Activated CD4-positive, alpha-beta T cell treated with anti-CD3 and anti-CD28 coated beads, Interleukin-2, amount 10 ng/mL, durations not matched to agents 24 days and 14 days (primary cell): Measurements from ENCODE around the gene ZNF99. TPM values are rescaled to one million over a fixed set of nuclear protein-coding genes. Genes with fewer than 3 reads are reported as not detected.
"Not testable (repeated sequence)": the region's sequence is repeated elsewhere in the genome, so short reads cannot be mapped to it uniquely, and the experiment has no call there.

Source experiments
- DNase-seq: peaks from one replicate; pipeline ENCODE4 v3.0.0; 2022
- H3K27ac Mint-ChIP-seq: one replicate; pipeline ENCODE4 v1.8.0; 2022; ENCODE audit warnings: mild to moderate bottlenecking, mixed read lengths
- H3K27me3 Mint-ChIP-seq: one replicate; pipeline ENCODE4 v1.8.0; 2022; ENCODE audit warnings: mixed read lengths
- H3K36me3 Mint-ChIP-seq: one replicate; pipeline ENCODE4 v1.8.0; 2022; ENCODE audit warnings: low read depth, mild to moderate bottlenecking, mixed read lengths
- H3K4me1 Mint-ChIP-seq: one replicate; pipeline ENCODE4 v1.8.0; 2021; ENCODE audit warnings: mixed read lengths
- H3K4me3 Mint-ChIP-seq: one replicate; pipeline ENCODE4 v1.8.0; 2022; ENCODE audit warnings: mild to moderate bottlenecking, moderate library complexity, mixed read lengths
- H3K9me3 Mint-ChIP-seq: one replicate; pipeline ENCODE4 v1.8.0; 2021; ENCODE audit warnings: mixed read lengths
- intact Hi-C: fragments of 100-400 bp; cut with micrococcal nuclease; formaldehyde crosslinking; loops from one replicate; pipeline ENCODE4 v1.15.1; 2023
- total RNA-seq: library from RNA; stranded (reverse); gene quantifications from 2 replicates; pipeline ENCODE4 v1.2.3, GENCODE V29; 2022

Gene ZNF99
- not detected in 2 replicates for total RNA-seq

DNA sequence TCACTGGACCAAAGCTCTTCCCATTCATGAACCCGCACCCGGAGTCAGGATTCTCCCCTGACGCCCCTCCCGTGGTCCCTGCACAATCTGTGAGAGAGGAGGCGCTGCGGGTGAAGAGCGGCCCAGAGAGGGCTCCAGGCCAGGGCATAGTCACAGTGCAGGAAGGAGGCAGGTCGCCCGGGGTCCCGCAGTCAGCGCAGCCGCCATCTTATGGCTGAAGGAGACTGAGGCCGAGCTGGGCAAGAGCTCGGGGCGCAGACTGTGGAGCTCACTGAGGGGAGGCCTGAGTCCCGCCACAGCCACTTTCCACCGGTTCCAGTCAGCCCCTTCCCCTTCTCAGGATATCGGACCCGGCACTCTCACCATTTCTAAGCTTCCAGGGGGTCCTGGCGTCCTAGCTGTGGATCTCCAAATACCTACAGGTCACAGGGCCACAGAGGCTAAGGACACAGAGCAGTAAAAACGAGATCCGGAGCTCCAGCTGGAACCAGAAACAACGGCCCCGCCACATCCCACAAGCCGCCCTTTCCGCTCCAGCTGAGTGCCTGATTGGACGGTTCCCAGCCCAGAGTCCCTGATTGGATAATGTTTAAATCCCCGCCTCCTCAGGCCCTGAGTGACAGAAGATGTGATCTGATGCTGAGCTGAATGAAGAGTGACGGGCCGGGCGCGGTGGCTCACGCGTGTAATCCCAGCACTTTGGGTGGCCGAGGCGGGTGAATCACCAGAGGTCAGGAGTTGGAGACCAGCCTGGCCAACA lies at the start of gene ZNF99:
ZNF99 (minus strand) TSS at position 501 of the 760 bp plus-strand sequence; CDS start at position 366, 135 bp downstream.
- H3K4me3 Mint-ChIP-seq = no peak within 1 kb of the TSS
- H3K27me3 Mint-ChIP-seq = no peaks in the 10 kb centered on the region
- intact Hi-C loops = no loop called here
- H3K4me1 Mint-ChIP-seq = no peaks in the 10 kb centered on the region
- H3K27ac Mint-ChIP-seq = no peak within 1 kb of the TSS
- H3K36me3 Mint-ChIP-seq = no peaks in the 10 kb centered on the region
- DNase-seq = no peak
- H3K9me3 Mint-ChIP-seq = peaks cover 4% of the 10 kb centered on the region

DNA sequence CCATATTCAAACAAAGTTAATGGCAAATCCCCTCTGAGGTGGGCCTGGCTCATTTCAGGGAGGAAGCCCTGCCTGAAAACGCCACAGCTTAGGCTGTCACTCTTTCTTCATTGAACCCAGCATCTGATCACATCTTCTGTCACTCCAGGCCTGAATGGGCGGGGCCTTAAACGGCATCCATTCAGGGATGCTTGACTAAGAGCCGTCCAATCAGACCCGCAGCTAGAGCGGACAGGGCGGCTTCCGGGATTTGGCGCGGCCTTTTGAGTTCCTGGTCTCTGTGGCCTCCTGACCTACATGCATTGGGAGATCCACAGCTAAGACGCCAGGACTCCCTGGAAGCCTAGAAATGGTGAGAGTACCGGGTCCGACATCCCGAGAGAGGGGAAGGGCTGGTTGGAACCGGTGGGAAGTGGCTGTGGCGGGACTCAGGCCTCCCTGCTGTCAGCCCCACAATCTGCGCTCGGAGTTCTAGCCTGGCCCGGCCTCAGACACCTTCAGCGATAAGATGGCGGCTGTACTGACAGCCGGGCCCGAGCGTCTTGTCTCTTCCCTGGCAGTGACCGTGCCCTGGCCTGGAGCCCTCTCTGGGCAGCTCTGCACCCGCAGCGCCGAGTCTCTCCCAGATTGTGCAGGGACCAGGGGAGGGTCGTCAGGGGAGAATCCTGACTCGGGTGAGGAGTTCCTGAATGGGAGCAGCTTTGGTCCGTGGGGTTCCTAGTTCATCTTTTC lies 48.2 kb upstream of the ZNF99 start, which contains the start of gene ZNF723:
ZNF723 (plus strand) TSS at position 261 of the 732 bp plus-strand sequence; CDS start at position 350, 89 bp downstream.
- Mint-ChIP-seq H3K36me3 (no peaks in the 10 kb centered on the region), H3K27me3 (no peaks in the 10 kb centered on the region), H3K4me3 (no peak within 1 kb of the TSS), H3K9me3 (peaks cover 7% of the 10 kb centered on the region), H3K27ac (no peak within 1 kb of the TSS), H3K4me1 (no peaks in the 10 kb centered on the region)
- intact Hi-C loops = no loop called here
- DNase-seq = no peak

DNA sequence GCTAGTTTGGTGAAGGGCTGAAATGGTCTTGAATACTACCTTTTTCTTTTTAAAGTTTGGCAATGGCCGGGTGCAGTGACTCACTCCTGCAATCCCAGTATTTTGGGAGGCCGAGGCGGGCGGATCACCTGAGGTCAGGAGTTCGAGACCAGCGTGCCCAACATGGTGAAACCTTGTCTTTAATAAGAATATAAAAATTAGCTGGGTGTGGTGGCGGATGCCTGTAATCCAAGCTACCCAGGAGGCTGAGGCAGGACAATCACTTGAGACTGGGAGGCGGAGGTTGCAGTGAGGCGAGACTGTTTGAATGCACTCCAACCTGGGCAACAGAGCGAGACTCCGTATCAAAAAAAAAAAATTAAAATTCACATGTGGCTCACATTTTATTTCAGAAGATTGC lies 47.3 kb upstream of the ZNF99 start:
- DNase-seq = no peak
- no peaks in the 10 kb centered on the region for H3K4me1 Mint-ChIP-seq
- no peak overlapping the region for H3K27ac Mint-ChIP-seq
- no peaks in the 10 kb centered on the region for H3K36me3 Mint-ChIP-seq
- peaks cover 8% of the 10 kb centered on the region for H3K9me3 Mint-ChIP-seq
- H3K27me3 Mint-ChIP-seq = no peaks in the 10 kb centered on the region
- intact Hi-C loops = no loop called here
- no peak overlapping the region for H3K4me3 Mint-ChIP-seq

DNA sequence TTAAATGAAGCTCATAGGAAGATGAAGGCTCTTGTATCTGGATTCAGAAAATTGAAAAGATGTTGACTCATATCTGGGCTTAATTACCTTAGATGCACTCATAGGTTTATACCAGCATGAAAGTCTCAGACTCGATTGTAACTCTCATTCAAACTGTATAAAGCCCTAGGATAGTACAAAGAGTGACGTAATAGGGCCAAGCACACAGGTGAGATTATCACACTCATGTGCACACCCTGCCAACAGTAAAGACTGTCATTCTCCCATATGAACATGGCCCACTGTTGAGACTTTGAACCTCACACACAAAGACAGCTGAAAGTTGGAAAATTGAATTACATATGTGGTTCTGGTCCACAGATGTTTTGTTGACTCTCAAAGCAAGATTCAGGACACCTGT lies 30.2 kb upstream of the ZNF99 start:
- Mint-ChIP-seq H3K36me3 (no peaks in the 10 kb centered on the region), H3K27ac (no peak overlapping the region), H3K4me3 (no peak overlapping the region), H3K4me1 (no peaks in the 10 kb centered on the region), H3K27me3 (no peaks in the 10 kb centered on the region), H3K9me3 (peaks cover 29% of the 10 kb centered on the region)
- intact Hi-C loops = no loop called here
- no peak for DNase-seq

DNA sequence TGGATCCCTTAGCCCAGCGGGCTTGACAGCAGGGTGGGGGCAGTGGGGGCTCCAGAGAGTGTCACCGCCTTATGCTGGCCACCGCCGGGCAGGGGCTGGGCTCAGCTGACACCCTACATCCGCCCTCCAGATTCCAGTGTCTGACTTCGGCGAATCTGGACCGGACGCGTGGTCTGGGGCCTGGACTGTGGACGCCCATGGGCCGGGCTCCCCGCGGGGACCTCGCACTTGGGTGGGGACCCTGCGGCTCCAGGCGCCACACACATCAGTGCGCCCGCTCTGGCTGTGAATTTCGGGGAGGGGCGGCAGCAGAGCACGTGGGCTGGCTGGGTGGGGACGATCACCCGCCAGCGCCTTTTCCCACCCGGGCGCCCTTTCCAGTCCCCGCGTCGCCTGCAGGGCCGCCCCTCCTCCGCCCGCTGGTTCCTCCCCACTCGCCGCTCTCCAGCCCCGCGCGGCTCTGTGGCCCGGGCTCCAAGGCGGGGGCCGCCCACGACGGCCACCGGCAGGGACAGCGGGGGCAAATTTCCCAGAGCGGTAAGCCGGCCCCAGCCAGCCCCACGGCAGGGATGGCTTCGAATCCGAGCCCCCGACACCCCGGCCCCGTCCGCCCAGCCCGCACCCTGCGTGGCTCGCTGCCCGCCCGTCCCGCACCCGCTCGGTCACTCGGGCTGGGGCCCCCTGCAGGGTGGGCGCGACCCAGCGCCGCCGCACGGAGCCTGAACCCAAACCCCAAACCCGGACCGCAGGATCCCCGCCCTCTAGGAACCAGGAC lies 23.3 kb upstream of the ZNF99 start:
- intact Hi-C loops = no loop called here
- H3K9me3 Mint-ChIP-seq = peaks cover 8% of the 10 kb centered on the region
- no peak overlapping the region for H3K27ac Mint-ChIP-seq
- no peaks in the 10 kb centered on the region for H3K4me1 Mint-ChIP-seq
- no peaks in the 10 kb centered on the region for H3K27me3 Mint-ChIP-seq
- DNase-seq = no peak
- H3K36me3 Mint-ChIP-seq = no peaks in the 10 kb centered on the region
- H3K4me3 Mint-ChIP-seq = no peak overlapping the region

DNA sequence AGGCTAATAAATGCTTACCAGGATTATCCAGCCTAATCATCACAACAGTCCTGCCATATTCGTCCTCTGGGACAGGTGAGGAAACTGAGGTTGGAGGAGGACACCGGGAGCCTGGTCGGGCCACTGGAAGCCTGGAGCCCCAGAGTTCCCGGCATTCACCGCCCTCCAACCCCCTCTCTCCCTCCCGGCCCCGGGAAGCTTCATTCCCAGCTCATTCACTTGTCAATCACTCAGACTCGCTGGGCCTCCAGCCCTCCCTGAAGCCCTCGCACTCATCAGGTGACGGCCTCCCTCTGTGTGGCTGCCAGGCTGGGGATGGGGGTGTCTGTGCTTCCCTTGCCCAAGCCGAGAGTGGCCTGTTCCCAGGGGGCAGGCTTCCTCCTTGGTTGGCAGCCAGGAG lies 22.5 kb upstream of the ZNF99 start:
- Mint-ChIP-seq H3K27ac (no peak overlapping the region), H3K9me3 (peaks cover 5% of the 10 kb centered on the region), H3K4me3 (no peak overlapping the region), H3K36me3 (no peaks in the 10 kb centered on the region), H3K27me3 (no peaks in the 10 kb centered on the region), H3K4me1 (no peaks in the 10 kb centered on the region)
- no peak for DNase-seq
- intact Hi-C loops = no loop called here

DNA sequence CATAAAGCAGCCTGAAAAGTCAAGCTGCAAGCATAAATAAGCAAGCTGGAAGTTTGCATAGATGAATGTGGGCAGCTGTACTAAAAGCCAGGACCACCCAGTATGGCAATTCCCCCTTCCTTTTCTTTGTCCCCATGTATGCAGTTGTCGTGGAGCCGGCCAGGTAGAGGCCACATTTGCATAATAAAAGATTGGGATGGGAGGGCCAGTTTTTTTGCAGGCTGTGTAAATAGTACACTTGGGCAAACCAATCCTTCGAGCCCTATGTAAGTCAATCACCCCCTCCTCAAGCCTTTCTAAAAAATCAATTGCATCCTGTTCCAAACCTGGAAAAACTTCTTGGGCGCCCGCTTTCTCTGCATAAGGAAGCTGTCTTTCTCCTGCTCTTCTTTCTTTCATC lies 13.1 kb upstream of the ZNF99 start:
- Mint-ChIP-seq H3K36me3 (no peaks in the 10 kb centered on the region), H3K27me3 (no peaks in the 10 kb centered on the region)
- intact Hi-C loops = no loop called here

DNA sequence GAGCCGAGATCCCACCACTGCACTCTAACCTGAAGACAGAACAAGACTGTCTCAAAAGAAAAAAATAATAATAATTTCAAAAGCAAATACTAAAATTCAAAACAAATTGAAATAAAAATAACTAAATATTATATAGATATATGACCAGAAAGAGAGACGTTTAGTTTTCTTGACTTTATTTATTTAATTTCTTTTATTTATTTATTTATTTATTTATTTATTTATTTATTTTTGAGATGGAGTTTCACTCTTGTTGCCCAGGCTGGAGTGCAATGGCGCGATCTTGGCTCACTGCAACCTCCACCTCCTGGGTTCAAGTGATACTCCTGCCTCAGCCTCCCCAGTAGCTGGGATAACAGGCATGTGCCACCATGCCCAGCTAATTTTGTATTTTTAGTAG lies 8.9 kb upstream of the ZNF99 start:
- intact Hi-C loops, H3K27me3 Mint-ChIP-seq, H3K36me3 Mint-ChIP-seq, H3K27ac Mint-ChIP-seq, DNase-seq, H3K4me1 Mint-ChIP-seq, H3K4me3 Mint-ChIP-seq: not testable (repeated sequence)
- H3K9me3 Mint-ChIP-seq = peaks cover 33% of the 10 kb centered on the region

More for the DNA sequence above, 13.1 kb upstream of the ZNF99 start:
- H3K27ac Mint-ChIP-seq = no peak overlapping the region
- H3K9me3 Mint-ChIP-seq = peaks cover 30% of the 10 kb centered on the region
- DNase-seq = no peak
- no peaks in the 10 kb centered on the region for H3K4me1 Mint-ChIP-seq
- no peak overlapping the region for H3K4me3 Mint-ChIP-seq

DNA sequence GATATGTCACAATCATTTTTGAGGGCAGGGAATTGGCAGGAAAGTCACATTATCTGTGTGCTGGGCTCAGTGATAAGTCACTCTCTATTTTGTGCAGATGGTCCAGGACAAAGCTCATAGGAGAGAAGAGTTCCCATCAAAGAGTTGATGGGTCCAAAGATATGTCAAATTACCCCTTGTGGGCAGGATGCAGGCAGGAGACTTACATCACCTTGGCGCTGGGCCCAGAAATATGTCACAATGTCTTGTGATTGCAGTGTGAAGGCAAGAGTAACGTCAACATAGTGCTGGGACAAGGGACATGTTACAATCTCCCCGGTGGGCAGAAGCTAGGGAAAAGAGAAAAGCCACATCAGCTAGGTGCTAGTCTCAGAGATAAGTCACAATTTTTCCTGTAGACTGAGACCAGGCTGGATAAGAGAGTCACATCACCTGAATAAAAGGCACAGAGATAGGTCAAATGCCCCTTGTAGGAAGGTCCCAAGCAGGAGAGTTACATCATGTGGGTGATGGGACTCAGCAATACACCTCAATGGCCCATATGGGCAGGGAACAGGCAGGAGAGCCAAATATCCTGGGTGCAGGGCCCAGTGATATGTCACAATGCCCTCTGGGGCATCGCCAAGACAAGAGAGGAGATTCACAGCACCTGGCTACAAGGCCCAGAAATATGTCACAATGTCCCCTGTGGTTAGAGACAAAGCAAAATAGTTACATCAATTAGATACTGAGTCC lies 47.9 kb downstream of the ZNF99 start:
- Mint-ChIP-seq H3K27me3 (no peaks in the 10 kb centered on the region), H3K27ac (no peak overlapping the region), H3K36me3 (peaks cover 1% of the 10 kb centered on the region), H3K9me3 (peaks cover 53% of the 10 kb centered on the region), H3K4me1 (no peaks in the 10 kb centered on the region), H3K4me3 (no peak overlapping the region)
- DNase-seq = no peak
- intact Hi-C loops = no loop called here

DNA sequence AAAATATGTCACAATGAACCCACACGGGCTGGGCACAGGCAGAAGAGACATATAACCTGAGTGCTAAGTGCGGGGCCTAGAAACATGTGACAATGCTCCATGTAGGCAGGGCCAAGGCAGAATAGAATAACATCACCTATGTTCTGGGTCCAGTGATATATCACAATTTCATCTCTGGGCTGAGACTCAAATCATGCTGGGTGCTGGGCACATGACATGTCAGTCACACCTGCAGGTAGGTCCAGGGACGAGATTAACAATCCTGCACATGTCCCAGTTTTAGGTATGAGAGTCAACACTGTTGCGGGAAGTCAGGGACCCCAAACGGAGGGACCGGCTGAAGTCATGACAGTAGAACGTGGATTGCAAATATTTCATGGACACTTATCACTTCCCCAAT lies 50.3 kb downstream of the ZNF99 start:
- Mint-ChIP-seq H3K27me3 (no peaks in the 10 kb centered on the region), H3K36me3 (peaks cover 1% of the 10 kb centered on the region), H3K9me3 (peaks cover 53% of the 10 kb centered on the region), H3K4me1 (no peaks in the 10 kb centered on the region), H3K27ac (no peak overlapping the region), H3K4me3 (no peak overlapping the region)
- intact Hi-C loops = no loop called here
- no peak for DNase-seq

DNA sequence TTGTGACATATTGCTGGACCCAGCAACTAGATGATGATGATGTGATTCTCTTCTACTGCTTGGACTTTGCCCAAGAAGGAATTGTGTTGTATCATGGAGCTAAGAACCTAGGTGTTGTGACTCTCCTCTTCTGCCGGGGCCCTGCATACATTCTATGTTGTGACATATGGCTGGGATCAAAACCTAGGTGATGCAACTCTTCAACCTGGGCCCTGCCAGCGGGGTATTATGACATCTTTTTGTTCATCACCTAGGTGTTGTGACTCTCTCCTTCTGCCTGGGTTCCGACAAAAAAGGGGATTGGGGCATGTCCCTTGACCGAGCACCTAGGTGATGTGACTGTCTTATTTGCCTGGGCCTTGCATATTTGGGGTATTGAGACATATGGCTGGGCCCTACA lies 55.7 kb downstream of the ZNF99 start:
- intact Hi-C loops, H3K4me1 Mint-ChIP-seq, H3K4me3 Mint-ChIP-seq, DNase-seq, H3K27me3 Mint-ChIP-seq, H3K27ac Mint-ChIP-seq, H3K36me3 Mint-ChIP-seq: not testable (repeated sequence)
- peaks cover 44% of the 10 kb centered on the region for H3K9me3 Mint-ChIP-seq

DNA sequence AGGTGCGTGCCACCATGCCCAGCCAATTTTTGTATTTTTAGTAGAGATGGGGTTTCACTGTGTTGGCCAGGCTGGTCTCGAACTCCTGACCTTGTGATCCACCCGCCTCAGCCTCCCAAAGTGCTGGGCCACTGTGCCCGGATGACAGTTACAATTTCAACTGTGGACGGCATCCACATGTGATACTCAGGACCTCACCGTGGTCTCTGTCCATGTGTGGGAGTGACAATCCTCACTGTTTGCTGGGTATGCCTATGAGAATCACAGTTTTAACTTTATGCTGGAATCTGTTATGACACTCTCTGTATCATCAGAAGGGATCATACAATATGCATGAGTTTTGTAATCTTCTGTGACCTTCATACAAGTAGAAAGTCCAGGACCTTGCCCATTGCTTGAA lies 62.4 kb downstream of the ZNF99 start:
- H3K36me3 Mint-ChIP-seq, intact Hi-C loops, H3K27me3 Mint-ChIP-seq, H3K4me1 Mint-ChIP-seq, H3K4me3 Mint-ChIP-seq, DNase-seq, H3K27ac Mint-ChIP-seq: not testable (repeated sequence)
- peaks cover 25% of the 10 kb centered on the region for H3K9me3 Mint-ChIP-seq

DNA sequence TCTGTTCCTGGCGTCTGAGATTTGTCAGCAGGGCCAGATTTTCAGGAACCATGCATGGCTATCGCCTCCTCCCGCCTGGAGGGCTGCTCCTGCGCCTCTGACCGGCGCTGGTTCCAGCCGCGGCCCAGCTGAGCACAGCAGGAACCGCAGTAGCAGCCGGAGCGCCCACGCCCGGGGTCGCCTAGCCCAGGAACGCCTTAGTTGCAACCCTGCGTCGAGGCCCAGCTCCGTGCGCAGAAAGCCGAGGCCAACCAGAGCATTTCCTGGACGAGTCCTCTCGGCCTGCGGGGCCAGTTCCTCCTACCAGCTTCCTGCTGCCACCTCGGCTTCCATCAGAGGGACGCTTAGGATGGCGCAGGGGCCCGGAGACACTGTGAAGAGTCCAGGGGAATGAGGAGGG lies 75.0 kb downstream of the ZNF99 start:
- intact Hi-C loops = no loop called here
- Mint-ChIP-seq H3K4me3 (no peak overlapping the region), H3K36me3 (no peaks in the 10 kb centered on the region), H3K4me1 (no peaks in the 10 kb centered on the region), H3K27me3 (no peaks in the 10 kb centered on the region), H3K27ac (no peak overlapping the region), H3K9me3 (peaks cover 9% of the 10 kb centered on the region)
- DNase-seq = no peak
